Uterus (tissue), 4 donors: ENCODE results near the gene SPTAN1. TPM values are rescaled to one million over a fixed set of nuclear protein-coding genes. Genes with fewer than 3 reads are reported as not detected.
"Not testable (repeated sequence)": the region's sequence is repeated elsewhere in the genome, so short reads cannot be mapped to it uniquely, and the experiment has no call there.

Experiments
- DNase-seq, 2 donors: peaks; one replicate each; pipeline ENCODE4 v3.0.0-alpha.2; 2019 to 2020
- H3K27ac ChIP-seq, 2 donors: fragments of 200-600 bp; sonication (generic); 1 replicate in 1 of 2; 2 replicates in 1 of 2; pipeline ENCODE4 v1.5.1; 2016 to 2018
- H3K27me3 ChIP-seq, 2 donors: fragments of 200-600 bp; sonication (generic); one replicate each; pipeline ENCODE4 v1.5.1; 2018 to 2019; ENCODE audit warnings: control low read depth in 1 of 2
- H3K36me3 ChIP-seq, 2 donors: fragments of 200-600 bp; sonication (generic); one replicate each; pipeline ENCODE4 v1.5.1; 2019; ENCODE audit warnings: control low read depth in 1 of 2
- H3K4me1 ChIP-seq, 2 donors: fragments of 200-600 bp; sonication (generic); one replicate each; pipeline ENCODE4 v1.5.1; 2018 to 2019; ENCODE audit warnings: control low read depth in 1 of 2
- H3K4me3 ChIP-seq, 2 donors: fragments of 200-600 bp; sonication (generic); 1 replicate in 1 of 2; 2 replicates in 1 of 2; pipeline ENCODE4 v1.5.1; 2018 to 2019; ENCODE audit warnings: mild to moderate bottlenecking in 1 of 2
- H3K9me3 ChIP-seq, 2 donors: fragments of 200-600 bp; sonication (generic); one replicate each; pipeline ENCODE4 v1.5.1; 2019; ENCODE audit warnings: control low read depth in 1 of 2
- POLR2A ChIP-seq, 2 donors: fragments of 450-650 bp; IDR thresholded peaks; one replicate each; pipeline ENCODE4 v1.6.1; 2016; ENCODE audit warnings: antibody characterized with exemption in 2 of 2, mild to moderate bottlenecking in 1 of 2, moderate library complexity in 1 of 2
- intact Hi-C: fragments of 100-400 bp; cut with DNase I; formaldehyde crosslinking; loops from one replicate; pipeline ENCODE4 v1.15.1; 2023; ENCODE audit warnings: low total_unique reads
- total RNA-seq, 4 donors: library from RNA; depleted of rRNA in 3 of 4; stranded (reverse); fragments of >200 nt in 3 of 4; gene quantifications; one replicate each; pipeline versions ENCODE4 v1.1.0 to v1.2.4, GENCODE V29; 2014 to 2023
- TF ChIP-seq, protein P1 (sequence below), 4 experiments: fragments of 200-600 bp in 2 of 4; fragments of 450-650 bp in 2 of 4; sonication (generic) in 2 of 4; IDR thresholded peaks; one replicate each; pipeline ENCODE4 v1.5.1; 2016 to 2019; ENCODE audit warnings: antibody characterized with exemption in 4 of 4, mild to moderate bottlenecking in 2 of 4, moderate library complexity in 1 of 4
- donor health status: DM: yes; HTN: yes; CAD: no.

The SPTAN1 gene
- total RNA-seq, 4 donors from 2014 or later = 244 to 521 (median 335) TPM

DNA sequence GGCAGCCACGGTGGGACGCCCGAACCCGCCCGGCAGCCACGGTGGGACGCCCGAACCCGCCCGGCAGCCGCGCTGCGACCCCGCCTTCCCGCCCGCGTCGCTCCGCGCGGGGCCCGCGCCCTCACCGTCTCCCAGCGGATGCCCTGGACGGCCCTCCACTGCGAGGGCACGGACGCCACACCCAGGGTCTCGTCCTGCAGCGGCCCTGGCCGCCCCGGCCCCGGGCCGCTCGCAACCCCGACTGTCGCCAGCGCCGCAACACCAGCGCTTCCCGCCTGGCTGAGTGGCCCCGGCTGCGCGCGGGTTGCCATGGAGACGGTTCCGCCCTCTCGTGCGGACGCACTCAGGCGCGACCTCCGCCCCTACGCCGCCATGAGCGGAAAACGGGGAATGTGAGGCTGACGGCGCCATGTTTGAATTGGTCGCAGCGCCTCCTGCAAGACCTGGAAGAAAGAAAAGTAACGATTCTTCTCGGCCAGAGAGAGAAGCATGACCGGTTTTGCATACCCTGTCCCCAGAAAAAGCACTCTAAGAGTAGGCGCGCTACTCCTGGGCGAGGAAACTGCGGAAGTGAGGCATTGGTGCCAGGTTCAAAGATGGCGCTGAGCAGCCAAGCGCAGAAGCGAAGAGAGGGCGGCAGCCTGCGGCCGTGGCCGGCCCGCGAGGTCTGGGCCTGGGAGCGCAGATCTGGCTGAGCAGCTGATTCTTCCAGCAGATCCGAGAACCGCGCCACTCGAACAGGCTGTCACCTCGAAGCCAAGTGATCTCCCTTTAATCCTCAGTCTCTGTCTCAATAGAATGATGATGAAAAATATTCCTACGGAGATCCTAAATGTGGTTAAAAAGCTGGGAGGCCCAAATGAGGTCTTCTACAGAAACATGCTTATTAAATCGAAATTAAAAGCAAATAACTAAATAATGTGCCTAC is 104.3 kb downstream of the SPTAN1 start, which contains the start of gene DYNC2I2:
Gene DYNC2I2 (minus strand): TSS at position 432 of the 928 bp plus-strand sequence. CDS start 121 bp downstream, at position 311.
- H3K4me1 ChIP-seq = peaks cover 0 to 6% of the 10 kb centered on the region in 2 donors
- H3K36me3 ChIP-seq = no peaks in the 10 kb centered on the region
- DNase-seq = peak; percentile 95
- no peaks in the 10 kb centered on the region for H3K9me3 ChIP-seq
- peak within 1 kb of the TSS; percentile 98 for H3K27ac ChIP-seq
- intact Hi-C loops = no loop called here
- peak; percentile 25 to 65 for TF ChIP-seq POLR2A (IDR thresholded peaks at IDR 0.05)
- TF ChIP-seq, protein P1, sequence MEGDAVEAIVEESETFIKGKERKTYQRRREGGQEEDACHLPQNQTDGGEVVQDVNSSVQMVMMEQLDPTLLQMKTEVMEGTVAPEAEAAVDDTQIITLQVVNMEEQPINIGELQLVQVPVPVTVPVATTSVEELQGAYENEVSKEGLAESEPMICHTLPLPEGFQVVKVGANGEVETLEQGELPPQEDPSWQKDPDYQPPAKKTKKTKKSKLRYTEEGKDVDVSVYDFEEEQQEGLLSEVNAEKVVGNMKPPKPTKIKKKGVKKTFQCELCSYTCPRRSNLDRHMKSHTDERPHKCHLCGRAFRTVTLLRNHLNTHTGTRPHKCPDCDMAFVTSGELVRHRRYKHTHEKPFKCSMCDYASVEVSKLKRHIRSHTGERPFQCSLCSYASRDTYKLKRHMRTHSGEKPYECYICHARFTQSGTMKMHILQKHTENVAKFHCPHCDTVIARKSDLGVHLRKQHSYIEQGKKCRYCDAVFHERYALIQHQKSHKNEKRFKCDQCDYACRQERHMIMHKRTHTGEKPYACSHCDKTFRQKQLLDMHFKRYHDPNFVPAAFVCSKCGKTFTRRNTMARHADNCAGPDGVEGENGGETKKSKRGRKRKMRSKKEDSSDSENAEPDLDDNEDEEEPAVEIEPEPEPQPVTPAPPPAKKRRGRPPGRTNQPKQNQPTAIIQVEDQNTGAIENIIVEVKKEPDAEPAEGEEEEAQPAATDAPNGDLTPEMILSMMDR (IDR thresholded peaks at IDR 0.05) = peak in 1 of 4 experiments; percentile 2
- H3K27me3 ChIP-seq = no peaks in the 10 kb centered on the region
- H3K4me3 ChIP-seq = peak within 1 kb of the TSS; percentile 44 to 56

DNA sequence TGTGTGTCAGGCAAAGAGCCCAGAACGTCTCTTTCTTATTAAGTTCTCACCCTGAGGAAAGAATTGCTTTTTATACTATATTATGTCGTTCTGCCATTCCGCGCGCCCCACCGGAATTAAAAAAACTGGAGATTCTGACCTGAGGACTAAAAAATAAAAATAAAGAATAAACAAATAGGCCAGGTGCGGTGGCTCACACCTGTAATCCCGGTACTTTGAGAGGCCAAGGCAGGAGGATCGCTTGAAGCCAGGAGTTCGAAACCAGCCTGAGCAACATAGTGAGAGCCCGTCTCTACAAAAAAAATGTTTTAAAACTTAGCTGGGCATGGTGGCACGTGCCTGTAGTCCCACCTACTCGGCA is 104.9 kb downstream of the SPTAN1 start:
- intact Hi-C loops = no loop called here
- no peaks in the 10 kb centered on the region for H3K36me3 ChIP-seq
- DNase-seq = no peak
- H3K4me3 ChIP-seq = peak overlapping the region in 1 of 2 donors; percentile 56
- H3K9me3 ChIP-seq = no peaks in the 10 kb centered on the region
- H3K27ac ChIP-seq = peak overlapping the region; percentile 98
- no peak for TF ChIP-seq POLR2A (IDR thresholded peaks at IDR 0.05)
- TF ChIP-seq, protein P1 (IDR thresholded peaks at IDR 0.05) = no peak
- no peaks in the 10 kb centered on the region for H3K27me3 ChIP-seq
- peaks cover 0 to 6% of the 10 kb centered on the region in 2 donors for H3K4me1 ChIP-seq

DNA sequence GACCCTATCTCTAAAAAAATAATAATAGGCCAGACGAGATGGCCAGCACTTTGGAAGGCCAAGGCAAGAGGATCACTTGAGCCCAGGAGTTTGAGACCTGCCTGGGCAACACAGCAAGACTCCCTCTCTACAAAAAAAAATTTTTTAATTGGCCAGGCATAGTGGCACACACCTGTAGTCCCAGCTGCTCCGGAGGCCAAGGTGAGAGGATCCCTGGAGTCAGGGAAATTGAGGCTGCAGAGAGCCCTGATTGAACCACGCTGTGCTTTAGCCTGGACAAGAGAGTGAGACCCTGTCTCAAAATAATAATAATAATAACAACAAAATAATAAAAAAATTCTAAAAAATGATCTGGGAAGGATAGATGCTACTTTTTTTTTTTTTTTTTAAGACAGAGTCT is 105.4 kb downstream of the SPTAN1 start:
- Histone ChIP-seq H3K27ac (no peak overlapping the region), H3K36me3 (no peaks in the 10 kb centered on the region), H3K4me1 (peaks cover 0 to 6% of the 10 kb centered on the region in 2 donors), H3K9me3 (no peaks in the 10 kb centered on the region), H3K4me3 (no peak overlapping the region), H3K27me3 (no peaks in the 10 kb centered on the region)
- intact Hi-C loops = no loop called here
- no peak for DNase-seq
- TF ChIP-seq, protein P1 (IDR thresholded peaks at IDR 0.05) = no peak
- TF ChIP-seq POLR2A (IDR thresholded peaks at IDR 0.05) = no peak

DNA sequence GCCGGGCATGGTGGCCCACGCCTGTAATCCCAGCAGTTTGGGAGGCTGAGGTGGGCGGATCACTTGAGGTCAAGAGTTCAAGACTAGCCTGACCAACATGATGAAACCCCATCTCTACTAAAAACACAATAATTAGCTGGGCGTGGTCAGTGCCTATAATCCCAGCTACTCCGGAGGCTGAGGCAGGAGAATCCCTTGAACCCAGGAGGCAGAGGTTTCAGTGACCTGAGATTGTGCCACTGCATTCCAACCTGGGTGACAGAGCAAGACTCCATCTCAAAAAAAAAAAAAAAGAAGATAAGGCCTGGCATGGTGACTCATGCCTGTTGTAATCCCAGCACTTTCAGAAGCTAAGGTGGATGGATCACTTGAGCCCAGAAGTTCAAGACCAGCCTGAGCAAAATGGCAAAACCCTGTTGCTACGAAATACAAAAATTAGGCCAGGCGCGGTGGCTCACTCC is 114.1 kb downstream of the SPTAN1 start:
- H3K27me3 ChIP-seq, H3K36me3 ChIP-seq, H3K4me3 ChIP-seq, H3K9me3 ChIP-seq, DNase-seq, intact Hi-C loops, H3K4me1 ChIP-seq, H3K27ac ChIP-seq: not testable (repeated sequence)

DNA sequence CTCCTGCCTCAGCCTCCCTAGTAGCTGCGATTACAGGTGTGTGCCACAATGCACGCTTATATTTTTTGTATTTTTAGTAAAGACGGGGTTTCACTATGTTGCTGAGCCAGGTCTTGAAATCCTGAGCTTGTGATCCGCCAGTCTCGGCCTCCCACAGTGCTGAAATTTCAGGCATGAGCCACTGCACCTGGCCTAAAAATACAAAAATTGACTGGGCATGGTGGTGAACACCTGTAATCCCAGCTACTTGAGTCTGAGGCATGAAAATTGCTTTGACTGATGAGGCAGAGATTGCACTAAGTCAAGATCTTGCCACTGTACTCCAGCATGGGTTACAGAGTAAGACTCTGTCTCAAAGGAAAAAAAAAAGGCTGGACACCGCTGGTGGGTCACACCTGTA is 117.4 kb downstream of the SPTAN1 start:
- intact Hi-C loops = no loop called here
- no peak overlapping the region for H3K4me3 ChIP-seq
- H3K36me3 ChIP-seq = no peaks in the 10 kb centered on the region
- no peaks in the 10 kb centered on the region for H3K9me3 ChIP-seq
- TF ChIP-seq, protein P1 (IDR thresholded peaks at IDR 0.05) = no peak
- TF ChIP-seq POLR2A (IDR thresholded peaks at IDR 0.05) = no peak
- H3K4me1 ChIP-seq = no peaks in the 10 kb centered on the region
- no peaks in the 10 kb centered on the region for H3K27me3 ChIP-seq
- H3K27ac ChIP-seq = no peak overlapping the region
- DNase-seq = no peak
